Measurements from ENCODE around the gene YKT6.

Gene YKT6

GRCh38 chr7:44247868-44248651 lies 47.3 kb downstream of the YKT6 start:
- intact Hi-C loops (cut with DNase I) = loop anchor here (10.0 kb wide), 1 partner anchor 317 kb away; no protein-coding TSS in a partner anchor
- no peak for DNase-seq

GRCh38 chr7:44249639-44250234 lies 49.0 kb downstream of the YKT6 start:
- no peak for DNase-seq
- intact Hi-C loops (cut with DNase I) = loop anchor here (10.0 kb wide), 1 partner anchor 315 kb away; no protein-coding TSS in a partner anchor

GRCh38 chr7:44251269-44251668 lies 50.5 kb downstream of the YKT6 start:
- DNase-seq = no peak

DNA sequence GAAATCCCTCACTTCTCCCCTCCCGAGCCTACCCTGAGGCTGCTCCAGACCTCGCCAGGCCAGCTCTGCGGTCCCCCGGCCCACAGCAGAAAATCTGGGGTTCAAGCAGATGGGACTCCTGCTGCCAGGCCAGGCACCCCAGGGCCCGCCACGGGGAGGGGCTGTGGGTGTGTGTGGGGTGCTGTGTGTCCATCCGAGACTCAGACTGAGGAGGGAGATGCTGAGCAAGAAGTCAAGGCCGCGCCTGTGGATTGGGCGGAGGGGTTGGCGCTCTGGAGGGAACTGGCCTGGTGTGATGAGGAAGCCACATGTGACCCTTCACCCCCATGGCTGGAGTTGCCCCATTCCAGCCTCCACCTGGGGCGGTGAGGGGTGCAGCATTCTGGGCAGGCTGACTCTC lies 51.1 kb downstream of the YKT6 start:
- no peak for DNase-seq
- intact Hi-C loops (cut with DNase I) = no loop called here

More at GRCh38 chr7:44251269-44251668, 50.5 kb downstream of the YKT6 start:
- intact Hi-C loops (cut with DNase I) = no loop called here

DNA sequence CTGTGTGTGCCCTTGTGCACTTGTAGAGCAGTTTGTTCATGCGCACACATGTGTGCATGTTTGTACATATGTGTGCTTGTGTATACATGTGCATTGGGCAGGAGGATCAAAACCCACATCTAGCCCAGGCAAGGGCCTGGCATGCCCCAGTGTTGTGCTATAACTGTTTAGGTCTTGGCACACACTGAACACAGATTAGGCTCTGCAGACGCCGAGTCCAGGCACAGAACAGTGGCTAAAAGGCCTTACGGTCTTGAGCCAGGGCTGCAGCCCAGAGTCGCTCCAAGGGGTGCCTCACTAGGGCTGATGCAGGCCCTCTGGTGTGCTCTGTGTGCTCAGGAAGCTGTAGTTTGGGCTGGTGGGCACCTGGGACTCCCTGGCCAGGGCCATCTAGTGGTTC lies 55.7 kb downstream of the YKT6 start:
- intact Hi-C loops (cut with DNase I) = no loop called here
- DNase-seq = no peak

DNA sequence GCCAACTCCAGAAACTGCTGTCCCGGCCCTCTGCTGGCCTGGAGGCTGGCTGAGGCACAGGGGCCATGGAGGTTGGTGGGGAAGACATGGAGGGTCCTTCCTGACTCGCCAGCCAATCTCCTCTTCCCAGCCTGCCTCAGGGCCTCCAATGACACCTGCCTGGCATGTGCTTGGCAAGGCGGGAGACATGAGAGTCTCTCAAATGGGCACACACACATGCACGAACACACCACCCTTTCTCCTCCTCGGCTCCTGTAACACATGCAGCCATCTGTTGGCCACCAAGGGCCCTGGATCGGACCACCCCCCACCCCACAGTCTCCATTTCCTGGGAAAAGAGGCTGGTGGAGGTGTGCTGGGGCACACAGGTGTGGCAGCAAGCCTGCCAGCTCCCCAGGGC lies 56.4 kb downstream of the YKT6 start:
- intact Hi-C loops (cut with DNase I) = no loop called here
- no peak for DNase-seq

- peak in 7 of 10 donors; percentile 44 to 95 (median 79) for DNase-seq
- intact Hi-C loops (cut with DNase I) = no loop called here
These were observed 57.0 kb downstream of the YKT6 start for GRCh38 chr7:44257618-44258422.

DNA sequence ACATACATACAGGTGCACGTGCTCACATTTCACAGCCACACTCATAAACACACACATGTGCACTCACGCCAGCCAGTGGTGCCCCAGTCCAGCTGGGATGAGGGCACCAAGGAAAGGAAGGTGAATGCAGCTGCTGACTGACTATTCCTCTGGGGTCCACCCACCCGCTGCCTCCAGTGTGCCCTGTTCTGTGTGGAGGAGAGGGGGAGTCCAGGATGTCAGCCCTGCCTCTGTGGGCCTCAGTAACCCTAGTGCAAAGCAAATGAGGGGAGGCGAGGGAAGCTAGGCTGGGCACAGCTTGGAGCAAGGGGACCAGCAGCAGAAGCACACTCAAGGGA lies 57.6 kb downstream of the YKT6 start:
- DNase-seq = no peak
- intact Hi-C loops (cut with DNase I) = no loop called here

- DNase-seq = no peak
- intact Hi-C loops (cut with DNase I) = no loop called here
These were observed 58.2 kb downstream of the YKT6 start for GRCh38 chr7:44258865-44259546.

DNA sequence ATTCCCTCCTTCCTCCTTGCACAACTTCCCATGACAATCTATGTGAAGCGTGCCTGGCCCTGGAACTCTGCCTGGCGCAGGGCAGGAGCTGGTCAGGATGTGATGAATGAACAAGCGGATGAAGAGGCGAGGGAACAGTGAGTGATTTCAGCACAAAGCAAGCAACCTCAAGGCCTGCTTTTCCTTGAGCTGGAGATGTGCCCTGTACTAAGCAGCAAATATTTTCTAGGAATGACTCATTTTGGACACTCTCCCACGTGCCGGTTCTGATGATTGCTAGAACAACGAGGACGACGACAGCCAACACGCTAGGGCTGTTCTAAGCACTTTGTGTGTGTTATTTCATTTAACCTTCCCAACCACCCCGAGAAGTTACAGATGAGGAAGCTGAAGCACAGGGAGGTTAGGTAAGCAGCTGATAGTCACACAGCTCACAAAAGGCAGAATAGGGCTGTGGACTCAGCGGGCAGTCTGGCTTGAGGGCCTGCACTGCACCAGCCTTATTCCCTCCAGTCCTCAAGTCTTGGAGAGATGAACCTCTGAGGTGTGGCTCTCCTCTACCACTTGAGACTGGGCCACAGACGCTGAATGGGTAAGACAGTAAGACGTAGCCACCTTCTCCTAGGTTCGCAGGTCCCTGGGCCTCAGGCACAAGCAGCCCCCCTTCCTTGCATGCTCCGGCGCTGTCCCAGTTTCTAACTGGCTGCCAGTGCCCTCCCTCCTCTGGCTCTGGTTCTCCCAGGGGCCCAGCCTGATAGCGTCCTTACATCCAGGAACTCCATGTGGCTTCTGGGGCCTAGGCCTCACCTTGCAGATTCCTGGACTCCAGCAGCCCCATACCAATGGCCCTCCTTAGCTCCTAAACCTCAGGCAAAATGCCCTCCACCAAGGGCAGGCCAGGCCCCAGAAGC lies 59.0 kb downstream of the YKT6 start:
- intact Hi-C loops (cut with DNase I) = no loop called here
- DNase-seq = peak in 5 of 10 donors; percentile 51 to 91 (median 66)

- DNase-seq = no peak
- intact Hi-C loops (cut with DNase I) = no loop called here
These were observed 60.5 kb downstream of the YKT6 start for GRCh38 chr7:44261240-44261639.

DNA sequence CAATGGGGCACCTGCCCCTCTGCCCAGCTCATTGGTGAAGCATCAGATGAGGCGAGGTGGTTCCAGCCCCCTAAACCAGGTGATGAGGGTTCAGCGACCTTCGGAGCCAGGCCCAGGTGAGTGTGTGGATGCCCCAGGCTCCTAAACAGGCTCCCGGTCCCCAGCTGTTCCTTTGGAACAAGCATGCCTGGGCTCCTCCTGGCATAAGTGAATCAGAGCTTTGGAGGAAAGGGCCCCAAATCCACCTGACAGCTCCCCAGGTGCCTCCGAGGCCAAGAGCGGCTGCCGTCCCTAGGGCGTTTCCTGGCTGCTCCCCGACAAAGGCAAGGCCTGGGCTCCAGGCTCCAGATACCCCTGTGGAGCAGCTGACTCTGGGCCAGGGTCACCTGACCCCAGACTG lies 61.3 kb downstream of the YKT6 start:
- no peak for DNase-seq
- intact Hi-C loops (cut with DNase I) = no loop called here

DNA sequence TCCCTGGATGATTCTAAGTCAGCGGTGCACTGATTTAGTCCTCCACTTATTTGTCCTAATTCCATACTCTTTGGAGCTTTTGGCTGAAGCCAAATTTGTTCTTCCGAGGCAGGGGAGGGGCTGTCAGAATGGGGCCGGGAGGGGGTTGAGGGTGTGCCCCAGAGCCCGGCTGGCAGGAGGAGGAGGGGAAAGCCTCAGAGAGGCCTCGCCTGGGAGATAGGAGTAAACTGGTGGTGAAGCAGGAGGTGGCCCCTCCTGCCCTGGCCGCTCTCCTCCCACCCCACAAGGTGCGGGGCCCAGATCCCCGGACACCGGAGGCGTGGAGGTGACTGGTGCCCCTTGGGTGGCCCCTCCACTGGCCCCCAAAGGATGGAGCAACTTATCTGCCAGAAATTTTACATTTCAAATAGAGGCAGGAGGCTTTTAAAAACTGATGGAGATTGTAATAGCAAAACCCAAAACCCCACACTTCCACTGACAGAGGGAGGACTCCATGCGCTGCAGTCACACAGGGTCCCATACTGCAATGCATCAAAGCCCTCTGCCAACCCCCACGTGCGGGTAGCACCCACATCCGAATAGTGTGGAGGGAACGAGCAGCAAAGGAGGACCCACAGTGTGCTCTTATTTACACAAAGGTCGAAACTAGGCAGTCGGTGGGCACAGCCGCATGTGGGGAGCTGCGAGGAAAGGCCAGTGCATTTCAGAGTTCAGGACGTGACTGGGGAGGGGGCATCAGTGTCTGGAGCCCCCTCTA lies 62.7 kb downstream of the YKT6 start:
- intact Hi-C loops (cut with DNase I) = no loop called here

More for the DNA sequence above, 62.7 kb downstream of the YKT6 start:
- DNase-seq = no peak
